Astrocyte of the spinal cord (primary cell): ENCODE measurements around the gene GTPBP6.

ENCODE experiments used
- DNase-seq: peaks from one replicate; pipeline ENCODE4 v3.0.0; 2011; ENCODE audit warnings: low read depth, low spot score
- H3K4me3 ChIP-seq: 2 replicates; pipeline ENCODE4 v1.5.1; 2011; ENCODE audit warnings: low read depth, mild to moderate bottlenecking, low read length, moderate library complexity
- in situ Hi-C: cut with HindIII; loops from 2 replicates; pipeline ENCODE4 v1.10.0; 2017; ENCODE audit warnings: low sequenced_read_pairs
- TF ChIP-seq, protein P1 (sequence below): IDR thresholded peaks from 2 replicates; pipeline ENCODE4 v1.5.1; 2012; ENCODE audit warnings: low read depth, mild to moderate bottlenecking, low read length, inconsistent platforms

GTPBP6 gene

DNA sequence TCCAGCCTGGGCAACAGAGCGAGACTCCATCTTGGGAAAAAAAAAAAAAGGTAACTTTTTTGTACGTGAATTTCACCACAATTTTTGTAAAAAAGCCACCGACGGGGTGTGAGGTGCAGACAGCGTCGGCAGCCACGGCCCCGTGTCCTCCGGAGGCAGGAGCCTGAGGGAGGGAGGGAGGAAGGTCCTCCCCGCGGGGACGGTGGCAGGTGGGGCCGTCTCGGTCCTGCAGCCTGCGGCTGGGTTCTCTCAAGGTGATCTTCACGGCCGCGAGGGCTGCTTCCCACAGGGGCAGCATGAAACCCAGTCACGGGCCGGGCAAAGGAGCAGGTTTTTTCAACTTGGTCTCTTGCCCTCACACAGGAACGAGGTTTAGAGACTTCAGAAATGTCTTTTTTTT, 23.5 kb downstream of the GTPBP6 start:
- in situ Hi-C loops: no loop called here
- no peak overlapping the region for H3K4me3 ChIP-seq
- no peak for DNase-seq
- TF ChIP-seq, protein P1, sequence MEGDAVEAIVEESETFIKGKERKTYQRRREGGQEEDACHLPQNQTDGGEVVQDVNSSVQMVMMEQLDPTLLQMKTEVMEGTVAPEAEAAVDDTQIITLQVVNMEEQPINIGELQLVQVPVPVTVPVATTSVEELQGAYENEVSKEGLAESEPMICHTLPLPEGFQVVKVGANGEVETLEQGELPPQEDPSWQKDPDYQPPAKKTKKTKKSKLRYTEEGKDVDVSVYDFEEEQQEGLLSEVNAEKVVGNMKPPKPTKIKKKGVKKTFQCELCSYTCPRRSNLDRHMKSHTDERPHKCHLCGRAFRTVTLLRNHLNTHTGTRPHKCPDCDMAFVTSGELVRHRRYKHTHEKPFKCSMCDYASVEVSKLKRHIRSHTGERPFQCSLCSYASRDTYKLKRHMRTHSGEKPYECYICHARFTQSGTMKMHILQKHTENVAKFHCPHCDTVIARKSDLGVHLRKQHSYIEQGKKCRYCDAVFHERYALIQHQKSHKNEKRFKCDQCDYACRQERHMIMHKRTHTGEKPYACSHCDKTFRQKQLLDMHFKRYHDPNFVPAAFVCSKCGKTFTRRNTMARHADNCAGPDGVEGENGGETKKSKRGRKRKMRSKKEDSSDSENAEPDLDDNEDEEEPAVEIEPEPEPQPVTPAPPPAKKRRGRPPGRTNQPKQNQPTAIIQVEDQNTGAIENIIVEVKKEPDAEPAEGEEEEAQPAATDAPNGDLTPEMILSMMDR: no peak

DNA sequence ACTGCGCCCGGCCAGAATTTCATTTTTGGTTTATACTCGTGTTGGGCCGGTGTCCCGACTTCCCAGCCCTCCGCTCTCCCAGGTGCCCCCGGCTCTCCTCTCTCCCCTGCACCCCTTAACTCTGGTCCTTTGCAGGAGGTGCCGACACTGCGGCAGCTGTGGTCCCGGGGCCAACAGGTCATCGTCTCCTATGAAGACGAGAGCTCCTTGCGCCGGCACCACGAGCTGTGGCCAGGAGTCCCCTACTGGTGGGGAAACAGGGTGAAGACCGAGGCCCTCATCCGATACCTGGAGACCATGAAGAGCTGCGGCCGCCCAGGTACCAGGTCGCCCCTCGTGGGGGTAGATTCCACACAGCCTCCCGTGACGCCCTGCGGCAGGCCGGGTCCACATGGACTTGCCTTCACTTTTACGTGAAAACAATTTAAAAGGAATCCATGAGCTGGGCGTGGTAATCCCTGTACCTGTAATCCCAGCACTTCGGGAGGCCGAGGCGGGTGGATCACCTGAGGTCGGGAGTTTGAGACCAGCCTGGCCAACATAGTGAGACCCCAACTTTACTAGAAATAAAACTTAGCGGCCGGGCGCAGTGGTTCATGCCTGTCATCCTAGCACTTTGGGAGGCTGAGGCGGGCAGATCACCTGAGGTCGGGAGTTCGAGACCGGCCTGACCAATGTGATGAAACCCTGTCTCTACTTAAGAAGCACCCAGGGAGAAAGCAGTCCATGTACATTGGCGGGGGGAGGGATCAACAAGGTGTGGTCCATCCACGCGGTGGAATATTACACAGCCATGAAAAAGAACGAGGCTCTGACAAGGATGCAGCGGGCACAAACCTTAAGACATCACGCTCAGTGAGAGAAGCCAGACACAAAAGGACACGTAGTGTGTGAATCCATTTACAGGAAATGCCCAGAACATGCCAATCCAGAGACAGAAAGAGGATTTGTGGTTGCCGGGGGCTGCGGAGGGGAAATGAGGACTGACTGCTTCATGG, 25.4 kb downstream of the GTPBP6 start:
- no peak for DNase-seq
- H3K4me3 ChIP-seq: no peak overlapping the region
- in situ Hi-C loops: no loop called here
- TF ChIP-seq, protein P1: no peak

DNA sequence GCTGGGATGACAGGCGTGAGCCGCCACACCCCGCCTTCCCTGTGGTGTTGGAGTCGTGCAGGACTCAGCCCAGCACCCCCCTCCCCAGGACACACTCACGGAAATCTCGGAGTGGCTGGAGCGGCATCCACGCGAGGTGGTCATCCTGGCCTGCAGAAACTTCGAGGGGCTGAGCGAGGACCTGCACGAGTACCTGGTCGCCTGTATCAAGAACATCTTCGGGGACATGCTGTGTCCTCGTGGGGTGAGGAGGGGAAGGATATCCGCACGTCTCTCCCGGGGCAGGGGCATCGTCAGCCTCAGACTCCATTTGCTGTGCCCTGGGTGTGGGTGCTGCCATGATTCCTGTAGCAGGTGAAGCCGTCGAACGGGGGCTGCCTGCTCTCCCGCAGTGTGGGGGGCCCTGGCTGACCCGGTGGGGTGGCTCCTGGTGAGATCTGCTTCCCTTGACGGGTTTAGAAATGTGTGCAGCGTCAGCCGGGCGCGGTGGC, 27.1 kb downstream of the GTPBP6 start:
- DNase-seq: no peak
- TF ChIP-seq, protein P1: no peak
- in situ Hi-C loops: no loop called here
- H3K4me3 ChIP-seq: no peak overlapping the region

DNA sequence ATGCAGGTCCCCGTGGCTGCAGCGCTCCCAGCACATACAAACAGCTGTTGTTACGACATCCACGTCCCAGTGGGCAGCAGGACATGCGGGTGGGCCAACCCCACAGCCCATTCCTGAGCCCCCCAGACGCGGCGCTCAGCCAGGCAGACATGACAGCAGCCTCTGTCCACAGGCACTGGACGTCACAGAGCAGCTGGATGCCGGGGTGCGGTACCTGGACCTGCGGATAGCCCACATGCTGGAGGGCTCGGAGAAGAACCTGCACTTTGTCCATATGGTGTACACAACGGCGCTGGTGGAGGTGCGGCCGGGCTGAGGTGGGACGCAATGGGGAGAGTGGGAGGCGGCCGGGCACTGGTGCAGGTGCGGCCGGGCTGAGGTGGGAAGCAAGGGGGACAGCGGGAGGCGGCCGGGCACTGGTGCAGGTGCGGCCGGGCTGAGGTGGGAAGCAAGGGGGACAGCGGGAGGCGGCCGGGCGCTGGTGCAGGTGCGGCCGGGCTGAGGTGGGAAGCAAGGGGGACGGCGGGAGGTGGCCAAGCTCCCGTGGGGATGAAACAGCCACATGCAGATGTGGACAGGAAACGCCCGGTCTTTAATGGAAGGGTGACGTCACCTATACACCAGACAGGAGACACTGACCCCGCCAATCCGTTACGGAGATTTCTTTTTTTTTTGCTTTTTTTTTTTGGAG, 28.0 kb downstream of the GTPBP6 start:
- no peak overlapping the region for H3K4me3 ChIP-seq
- DNase-seq: no peak
- TF ChIP-seq, protein P1: no peak
- in situ Hi-C loops: no loop called here

DNA sequence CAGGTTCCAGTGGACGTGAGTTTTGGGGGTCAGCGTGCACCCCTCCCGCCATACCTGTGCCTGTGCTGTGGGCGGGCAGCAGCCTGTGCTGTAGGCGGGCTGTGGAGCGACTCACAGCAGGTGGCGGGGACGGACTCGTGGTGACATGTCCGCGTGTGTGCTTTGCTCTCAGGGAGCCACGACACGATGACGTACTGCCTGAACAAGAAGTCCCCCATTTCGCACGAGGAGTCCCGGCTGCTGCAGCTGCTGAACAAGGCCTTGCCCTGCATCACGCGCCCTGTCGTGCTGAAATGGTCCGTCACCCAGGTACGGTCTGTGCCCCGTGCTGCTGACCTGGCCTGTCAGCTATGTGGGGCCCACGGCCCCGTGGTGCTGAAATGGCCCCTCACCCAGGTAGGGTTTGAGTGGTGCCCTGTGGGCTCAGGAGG, 30.0 kb downstream of the GTPBP6 start:
- no peak for DNase-seq
- in situ Hi-C loops: no loop called here
- TF ChIP-seq, protein P1: no peak

DNA sequence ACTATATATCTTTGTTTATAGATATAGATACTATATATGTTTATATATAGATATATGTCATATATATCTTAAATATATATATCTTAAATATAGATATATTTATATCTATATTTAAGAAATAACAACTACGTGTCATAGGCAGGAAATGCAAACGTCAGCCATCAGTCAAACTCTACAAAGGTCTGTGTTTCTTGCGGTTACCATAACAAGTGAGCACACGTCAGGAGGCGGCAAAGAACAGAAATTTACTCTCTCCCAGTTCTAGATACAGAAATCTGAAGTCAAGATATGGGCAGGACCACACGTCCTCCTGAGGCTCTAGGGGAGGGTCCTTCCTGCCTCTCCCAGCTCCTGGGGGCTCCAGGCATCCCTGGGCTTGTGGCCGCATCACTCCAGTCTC, 30.9 kb downstream of the GTPBP6 start:
- DNase-seq: no peak
- H3K4me3 ChIP-seq: no peak overlapping the region
- TF ChIP-seq, protein P1: no peak
- in situ Hi-C loops: no loop called here

More for the DNA sequence above, 30.0 kb downstream of the GTPBP6 start:
- no peak overlapping the region for H3K4me3 ChIP-seq
